ENCODE results near the gene SLC20A1. TPM values are rescaled to one million over a fixed set of nuclear protein-coding genes. Genes with fewer than 3 reads are reported as not detected.

Gene SLC20A1
- total RNA-seq, 1 donor from 2014 or later, result 15.7 TPM

GRCh38 chr2:112634874-112635157, 10.9 kb upstream of the SLC20A1 start:
- Histone ChIP-seq H3K27ac (ENCODE audit: low read depth, low read length) (no peak overlapping the region), H3K4me1 (ENCODE audit: control insufficient read depth in 3 of 3, insufficient read depth in 3 of 3, low read length in 3 of 3) (peaks cover 3 to 7% (median 3%) of the 10 kb centered on the region in 3 donors), H3K4me3 (ENCODE audit: low read length in 3 of 3) (no peak overlapping the region), H3K9me3 (ENCODE audit: control insufficient read depth in 3 of 3, low read length in 3 of 3) (no peaks in the 10 kb centered on the region), H3K27me3 (ENCODE audit: control insufficient read depth in 3 of 3, insufficient read depth in 3 of 3, low read length in 3 of 3) (peaks cover 0 to 8% (median 3%) of the 10 kb centered on the region in 3 donors), H3K36me3 (ENCODE audit: control insufficient read depth in 3 of 3, insufficient read depth in 3 of 3, low read length in 3 of 3) (no peaks in the 10 kb centered on the region), H3K9ac (ENCODE audit: low read depth in 1 of 3, low read length in 3 of 3) (no peak overlapping the region)

GRCh38 chr2:112636605-112637288, 9.0 kb upstream of the SLC20A1 start:
- Histone ChIP-seq H3K4me3 (ENCODE audit: low read length in 3 of 3) (no peak overlapping the region), H3K9me3 (ENCODE audit: control insufficient read depth in 3 of 3, low read length in 3 of 3) (no peaks in the 10 kb centered on the region), H3K9ac (ENCODE audit: low read depth in 1 of 3, low read length in 3 of 3) (no peak overlapping the region), H3K27me3 (ENCODE audit: control insufficient read depth in 3 of 3, insufficient read depth in 3 of 3, low read length in 3 of 3) (peaks cover 0 to 2% (median 0%) of the 10 kb centered on the region in 3 donors), H3K36me3 (ENCODE audit: control insufficient read depth in 3 of 3, insufficient read depth in 3 of 3, low read length in 3 of 3) (no peaks in the 10 kb centered on the region), H3K27ac (ENCODE audit: low read depth, low read length) (no peak overlapping the region), H3K4me1 (ENCODE audit: control insufficient read depth in 3 of 3, insufficient read depth in 3 of 3, low read length in 3 of 3) (peaks cover 0 to 7% (median 2%) of the 10 kb centered on the region in 3 donors)

- Histone ChIP-seq H3K27me3 (ENCODE audit: control insufficient read depth in 3 of 3, insufficient read depth in 3 of 3, low read length in 3 of 3) (no peaks in the 10 kb centered on the region), H3K36me3 (ENCODE audit: control insufficient read depth in 3 of 3, insufficient read depth in 3 of 3, low read length in 3 of 3) (no peaks in the 10 kb centered on the region), H3K27ac (ENCODE audit: low read depth, low read length) (no peak overlapping the region)
Measured at GRCh38 chr2:112637289-112637660, 8.5 kb upstream of the SLC20A1 start.

GRCh38 chr2:112639936-112640335, 5.8 kb upstream of the SLC20A1 start:
- Histone ChIP-seq H3K9ac (ENCODE audit: low read depth in 1 of 3, low read length in 3 of 3) (no peak overlapping the region), H3K4me1 (ENCODE audit: control insufficient read depth in 3 of 3, insufficient read depth in 3 of 3, low read length in 3 of 3) (peaks cover 4 to 18% (median 13%) of the 10 kb centered on the region in 3 donors), H3K27me3 (ENCODE audit: control insufficient read depth in 3 of 3, insufficient read depth in 3 of 3, low read length in 3 of 3) (no peaks in the 10 kb centered on the region), H3K27ac (ENCODE audit: low read depth, low read length) (no peak overlapping the region), H3K9me3 (ENCODE audit: control insufficient read depth in 3 of 3, low read length in 3 of 3) (no peaks in the 10 kb centered on the region), H3K4me3 (ENCODE audit: low read length in 3 of 3) (no peak overlapping the region), H3K36me3 (ENCODE audit: control insufficient read depth in 3 of 3, insufficient read depth in 3 of 3, low read length in 3 of 3) (peaks cover 0 to 2% (median 0%) of the 10 kb centered on the region in 3 donors)

More at GRCh38 chr2:112637289-112637660, 8.5 kb upstream of the SLC20A1 start:
- Histone ChIP-seq H3K9ac (ENCODE audit: low read depth in 1 of 3, low read length in 3 of 3) (no peak overlapping the region), H3K9me3 (ENCODE audit: control insufficient read depth in 3 of 3, low read length in 3 of 3) (no peaks in the 10 kb centered on the region), H3K4me3 (ENCODE audit: low read length in 3 of 3) (no peak overlapping the region), H3K4me1 (ENCODE audit: control insufficient read depth in 3 of 3, insufficient read depth in 3 of 3, low read length in 3 of 3) (peaks cover 0 to 7% (median 2%) of the 10 kb centered on the region in 3 donors)

GRCh38 chr2:112640467-112640799, 5.3 kb upstream of the SLC20A1 start:
- Histone ChIP-seq H3K9ac (ENCODE audit: low read depth in 1 of 3, low read length in 3 of 3) (no peak overlapping the region), H3K27ac (ENCODE audit: low read depth, low read length) (no peak overlapping the region), H3K27me3 (ENCODE audit: control insufficient read depth in 3 of 3, insufficient read depth in 3 of 3, low read length in 3 of 3) (no peaks in the 10 kb centered on the region), H3K4me1 (ENCODE audit: control insufficient read depth in 3 of 3, insufficient read depth in 3 of 3, low read length in 3 of 3) (peaks cover 5 to 18% (median 14%) of the 10 kb centered on the region in 3 donors), H3K9me3 (ENCODE audit: control insufficient read depth in 3 of 3, low read length in 3 of 3) (no peaks in the 10 kb centered on the region), H3K36me3 (ENCODE audit: control insufficient read depth in 3 of 3, insufficient read depth in 3 of 3, low read length in 3 of 3) (peaks cover 0 to 2% (median 0%) of the 10 kb centered on the region in 3 donors), H3K4me3 (ENCODE audit: low read length in 3 of 3) (no peak overlapping the region)

- Histone ChIP-seq H3K36me3 (ENCODE audit: control insufficient read depth in 3 of 3, insufficient read depth in 3 of 3, low read length in 3 of 3) (peaks cover 0 to 2% (median 0%) of the 10 kb centered on the region in 3 donors), H3K27ac (ENCODE audit: low read depth, low read length) (peak overlapping the region; percentile 48), H3K9me3 (ENCODE audit: control insufficient read depth in 3 of 3, low read length in 3 of 3) (no peaks in the 10 kb centered on the region), H3K9ac (ENCODE audit: low read depth in 1 of 3, low read length in 3 of 3) (no peak overlapping the region), H3K4me1 (ENCODE audit: control insufficient read depth in 3 of 3, insufficient read depth in 3 of 3, low read length in 3 of 3) (peaks cover 5 to 18% (median 14%) of the 10 kb centered on the region in 3 donors), H3K27me3 (ENCODE audit: control insufficient read depth in 3 of 3, insufficient read depth in 3 of 3, low read length in 3 of 3) (no peaks in the 10 kb centered on the region), H3K4me3 (ENCODE audit: low read length in 3 of 3) (no peak overlapping the region)
Measured at GRCh38 chr2:112640800-112641675, 4.7 kb upstream of the SLC20A1 start.

GRCh38 chr2:112641701-112642100, 4.0 kb upstream of the SLC20A1 start:
- Histone ChIP-seq H3K4me3 (ENCODE audit: low read length in 3 of 3) (no peak overlapping the region), H3K36me3 (ENCODE audit: control insufficient read depth in 3 of 3, insufficient read depth in 3 of 3, low read length in 3 of 3) (peaks cover 0 to 2% (median under 1%) of the 10 kb centered on the region in 3 donors), H3K9me3 (ENCODE audit: control insufficient read depth in 3 of 3, low read length in 3 of 3) (no peaks in the 10 kb centered on the region), H3K27me3 (ENCODE audit: control insufficient read depth in 3 of 3, insufficient read depth in 3 of 3, low read length in 3 of 3) (no peaks in the 10 kb centered on the region), H3K4me1 (ENCODE audit: control insufficient read depth in 3 of 3, insufficient read depth in 3 of 3, low read length in 3 of 3) (peaks cover 6 to 19% (median 16%) of the 10 kb centered on the region in 3 donors), H3K27ac (ENCODE audit: low read depth, low read length) (no peak overlapping the region), H3K9ac (ENCODE audit: low read depth in 1 of 3, low read length in 3 of 3) (no peak overlapping the region)

- Histone ChIP-seq H3K9ac (ENCODE audit: low read depth in 1 of 3, low read length in 3 of 3) (no peak overlapping the region), H3K36me3 (ENCODE audit: control insufficient read depth in 3 of 3, insufficient read depth in 3 of 3, low read length in 3 of 3) (peaks cover 4 to 6% (median 5%) of the 10 kb centered on the region in 3 donors), H3K27me3 (ENCODE audit: control insufficient read depth in 3 of 3, insufficient read depth in 3 of 3, low read length in 3 of 3) (no peaks in the 10 kb centered on the region), H3K4me3 (ENCODE audit: low read length in 3 of 3) (no peak overlapping the region), H3K9me3 (ENCODE audit: control insufficient read depth in 3 of 3, low read length in 3 of 3) (no peaks in the 10 kb centered on the region), H3K4me1 (ENCODE audit: control insufficient read depth in 3 of 3, insufficient read depth in 3 of 3, low read length in 3 of 3) (peaks cover 11 to 26% (median 20%) of the 10 kb centered on the region in 3 donors), H3K27ac (ENCODE audit: low read depth, low read length) (no peak overlapping the region)
Measured at GRCh38 chr2:112642561-112642960, 3.2 kb upstream of the SLC20A1 start.

GRCh38 chr2:112642966-112643365, 2.8 kb upstream of the SLC20A1 start:
- peaks cover 6 to 9% (median 8%) of the 10 kb centered on the region in 3 donors for H3K36me3 ChIP-seq (ENCODE audit: control insufficient read depth in 3 of 3, insufficient read depth in 3 of 3, low read length in 3 of 3)
- H3K4me3 ChIP-seq (ENCODE audit: low read length in 3 of 3), result no peak overlapping the region
- no peaks in the 10 kb centered on the region for H3K27me3 ChIP-seq (ENCODE audit: control insufficient read depth in 3 of 3, insufficient read depth in 3 of 3, low read length in 3 of 3)
- H3K9ac ChIP-seq (ENCODE audit: low read depth in 1 of 3, low read length in 3 of 3), result no peak overlapping the region
- no peak overlapping the region for H3K27ac ChIP-seq (ENCODE audit: low read depth, low read length)
- no peaks in the 10 kb centered on the region for H3K9me3 ChIP-seq (ENCODE audit: control insufficient read depth in 3 of 3, low read length in 3 of 3)
- H3K4me1 ChIP-seq (ENCODE audit: control insufficient read depth in 3 of 3, insufficient read depth in 3 of 3, low read length in 3 of 3), result peaks cover 11 to 26% (median 23%) of the 10 kb centered on the region in 3 donors

GRCh38 chr2:112643488-112643887, 2.3 kb upstream of the SLC20A1 start:
- Histone ChIP-seq H3K9me3 (ENCODE audit: control insufficient read depth in 3 of 3, low read length in 3 of 3) (no peaks in the 10 kb centered on the region), H3K4me1 (ENCODE audit: control insufficient read depth in 3 of 3, insufficient read depth in 3 of 3, low read length in 3 of 3) (peaks cover 11 to 26% (median 26%) of the 10 kb centered on the region in 3 donors), H3K36me3 (ENCODE audit: control insufficient read depth in 3 of 3, insufficient read depth in 3 of 3, low read length in 3 of 3) (peaks cover 9 to 13% (median 9%) of the 10 kb centered on the region in 3 donors), H3K27me3 (ENCODE audit: control insufficient read depth in 3 of 3, insufficient read depth in 3 of 3, low read length in 3 of 3) (no peaks in the 10 kb centered on the region), H3K27ac (ENCODE audit: low read depth, low read length) (no peak overlapping the region), H3K9ac (ENCODE audit: low read depth in 1 of 3, low read length in 3 of 3) (no peak overlapping the region), H3K4me3 (ENCODE audit: low read length in 3 of 3) (no peak overlapping the region)

Measured in skeletal muscle tissue (tissue), 4 donors.